Measurements from ENCODE around the gene GLB1L3.
A peak's percentile ranks its signal among the peaks of the same experiment; 100 is the strongest.

GLB1L3 gene

GRCh38 chr11:134275534-134276395 is at the start of gene GLB1L3:
TSS of gene GLB1L3 (plus strand) at chr11:134276379. CDS start at chr11:134276741, 362 bp downstream.
- DNase-seq, result peak; percentile 71

DNA sequence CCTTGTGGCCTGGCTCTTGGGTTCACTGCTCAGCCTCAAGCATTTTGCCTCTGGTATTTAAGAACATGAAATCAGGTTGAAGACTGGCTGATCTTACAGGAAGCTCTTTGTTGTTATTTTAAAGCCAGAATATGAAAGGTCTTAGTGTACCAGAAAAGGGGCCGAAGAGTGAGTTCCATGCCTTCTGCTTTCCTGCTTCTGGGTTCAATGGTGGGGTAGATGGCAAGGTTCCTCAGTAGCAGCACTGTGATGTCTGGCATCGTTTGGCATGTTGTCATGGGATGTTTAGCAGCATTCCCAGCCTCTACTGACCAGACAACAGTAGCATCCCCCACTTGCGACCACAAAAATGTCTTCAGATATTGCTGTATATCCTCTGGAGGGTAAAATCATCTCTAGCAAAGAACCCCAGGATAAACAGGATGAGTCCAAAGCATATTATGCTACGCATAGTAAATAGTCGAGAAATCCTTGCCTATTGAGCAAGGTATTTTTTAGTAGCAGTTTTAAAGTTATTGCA is 49.3 kb upstream of the GLB1L3 start:
- DNase-seq, result no peak

DNA sequence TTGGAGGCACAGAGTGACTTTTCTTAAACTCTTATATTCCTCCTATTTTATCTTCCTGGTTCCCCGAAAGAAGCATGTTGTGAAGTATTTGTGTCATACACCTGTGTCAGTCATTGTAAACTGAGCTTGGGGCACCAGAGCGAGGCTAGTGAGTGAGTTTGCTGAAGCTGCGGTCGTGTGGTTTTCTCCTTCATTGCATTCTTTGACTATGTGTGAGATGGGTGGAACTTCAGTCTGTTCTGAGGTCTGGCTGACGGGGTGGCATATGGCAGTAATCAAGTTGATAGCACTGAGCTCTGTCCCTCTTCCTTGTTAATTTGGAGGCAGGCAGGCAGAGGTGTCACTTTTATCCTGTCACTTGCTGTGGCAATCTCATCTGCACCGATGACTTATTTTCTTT is 47.6 kb upstream of the GLB1L3 start:
- DNase-seq, result no peak

GRCh38 chr11:134229126-134229790 is 46.9 kb upstream of the GLB1L3 start:
- DNase-seq, result no peak

DNA sequence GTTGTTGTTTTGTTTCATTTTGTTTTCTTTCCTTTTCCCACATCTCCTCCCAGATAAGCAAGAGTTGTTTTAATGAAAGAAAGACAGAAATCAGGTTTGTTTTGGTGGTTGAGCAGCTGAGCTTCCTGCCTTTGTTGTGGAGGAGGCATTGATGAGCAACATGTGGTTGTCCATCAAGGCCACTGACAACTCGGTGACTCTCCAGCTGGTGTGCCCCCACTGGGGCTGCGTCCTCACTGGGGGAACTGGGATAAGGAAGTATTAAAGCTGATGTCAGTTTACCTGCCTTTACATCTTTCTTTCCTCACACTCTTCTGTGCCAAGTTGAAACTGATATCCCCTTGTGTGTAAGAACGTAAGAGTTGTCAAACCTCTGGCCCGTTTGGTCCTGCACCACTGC is 45.8 kb upstream of the GLB1L3 start:
- DNase-seq, result no peak

DNA sequence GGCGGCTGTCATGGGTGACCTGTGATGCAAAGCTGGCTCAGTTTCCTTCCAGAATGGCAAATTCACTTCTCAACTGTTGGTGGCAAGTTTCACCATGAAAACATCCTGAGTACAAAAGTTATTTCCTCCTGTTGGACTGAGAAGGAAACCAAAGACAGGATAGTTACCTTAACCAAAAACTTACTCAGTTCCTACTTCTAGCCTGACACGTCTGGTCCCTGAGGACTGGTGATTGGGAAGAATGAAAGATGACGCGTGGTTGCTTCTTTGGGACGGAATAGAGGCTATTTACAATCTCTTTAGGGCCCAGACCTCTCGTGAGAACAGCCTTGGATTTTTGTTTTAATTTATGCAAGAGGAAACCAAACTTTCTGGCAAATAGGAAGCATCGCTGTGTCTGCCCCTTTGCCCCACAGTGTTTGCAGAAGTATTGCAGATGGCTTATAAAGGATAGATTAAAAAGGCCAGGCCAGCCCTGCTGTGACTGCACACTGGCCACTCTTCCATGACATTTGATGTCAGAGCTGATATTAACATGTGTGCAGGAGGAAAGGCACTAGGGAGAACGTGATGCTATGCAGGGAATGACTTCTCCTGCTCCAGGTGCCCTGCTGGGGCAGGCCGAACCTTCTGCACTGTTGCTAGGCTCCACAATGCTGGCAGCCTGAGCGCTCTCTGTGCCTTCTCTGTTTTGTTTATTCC is 44.1 kb upstream of the GLB1L3 start:
- DNase-seq, result no peak

- DNase-seq, result no peak
Measured at GRCh38 chr11:134233729-134234179, 42.4 kb upstream of the GLB1L3 start.

DNA sequence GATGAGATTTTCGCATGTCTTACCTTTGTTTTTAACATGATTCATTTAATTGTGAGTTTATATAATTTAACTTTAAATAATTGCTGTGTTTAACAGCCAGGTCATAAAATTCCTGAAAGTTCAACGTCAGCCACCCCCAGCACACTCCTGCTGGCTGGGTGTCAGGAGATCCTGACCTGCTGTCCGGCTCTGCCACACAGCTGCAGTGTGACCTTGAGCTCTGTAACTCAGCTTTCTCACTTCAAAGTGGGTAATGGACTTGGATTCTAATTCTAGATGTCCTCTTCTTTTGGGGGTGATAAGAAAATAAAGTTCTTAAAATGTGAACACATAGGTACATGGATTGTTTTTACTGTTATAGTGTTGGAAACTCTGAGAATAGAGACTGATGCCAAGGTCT is 40.8 kb upstream of the GLB1L3 start:
- no peak for DNase-seq

DNA sequence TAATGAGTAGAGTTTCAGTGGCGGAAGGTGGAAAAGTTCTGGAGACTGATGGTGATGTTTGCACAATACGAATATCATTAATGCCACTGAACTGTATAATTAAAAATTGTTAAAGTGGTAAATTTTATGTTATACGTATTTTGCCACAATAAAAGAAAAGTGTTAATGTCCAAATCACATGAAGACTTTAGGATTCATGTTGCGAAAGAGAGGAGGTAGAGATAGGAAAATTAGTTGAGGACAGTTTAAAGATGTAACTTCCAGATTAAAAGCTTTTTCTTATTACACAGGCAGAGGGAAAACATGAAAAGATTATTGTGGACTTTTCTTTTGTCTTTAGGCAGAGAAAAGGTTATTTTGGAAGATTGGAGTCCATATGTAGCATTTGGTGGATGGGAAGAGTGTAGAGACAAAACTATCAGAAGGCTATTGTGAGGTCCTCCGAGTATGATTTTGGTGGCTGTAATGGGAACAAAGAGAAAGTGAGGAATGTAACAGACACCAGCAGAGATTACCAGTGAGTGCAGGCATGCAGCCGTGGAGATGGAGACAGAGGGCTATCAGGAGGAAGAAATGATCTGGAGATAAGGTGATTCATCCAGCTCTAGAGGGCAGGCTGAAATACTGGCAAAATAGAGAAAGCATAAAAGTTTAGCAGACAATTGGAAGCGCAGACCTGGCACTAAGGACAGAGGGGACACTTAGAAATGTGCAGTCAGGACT is 39.2 kb upstream of the GLB1L3 start:
- DNase-seq, result no peak

DNA sequence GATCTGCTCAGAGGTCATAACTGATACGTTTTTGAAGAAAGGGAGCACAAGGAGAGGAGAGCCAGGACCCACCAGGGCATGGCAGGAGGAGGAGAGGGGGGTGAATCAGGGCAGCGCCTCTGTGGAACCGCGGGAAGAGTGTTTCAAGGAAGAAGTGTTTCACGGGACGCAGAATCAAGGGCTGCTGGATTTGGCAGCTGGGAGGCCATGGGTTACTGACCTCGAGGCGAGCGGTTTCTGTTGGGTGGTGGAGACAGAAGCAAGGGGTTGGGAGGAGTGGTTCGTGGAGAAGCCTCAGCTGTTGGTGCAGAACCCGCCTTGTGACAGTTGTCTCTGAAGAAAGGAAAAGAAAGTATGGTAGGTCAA is 38.6 kb upstream of the GLB1L3 start:
- DNase-seq, result no peak

GRCh38 chr11:134238956-134239355 is 37.2 kb upstream of the GLB1L3 start:
- no peak for DNase-seq

- DNase-seq, result no peak
Measured at GRCh38 chr11:134240592-134240991, 35.6 kb upstream of the GLB1L3 start.

GRCh38 chr11:134242376-134242775 is 33.8 kb upstream of the GLB1L3 start:
- no peak for DNase-seq

GRCh38 chr11:134243913-134244312 is 32.3 kb upstream of the GLB1L3 start:
- DNase-seq, result no peak

- no peak for DNase-seq
Measured at GRCh38 chr11:134244593-134244992, 31.6 kb upstream of the GLB1L3 start.

GRCh38 chr11:134245434-134245833 is 30.7 kb upstream of the GLB1L3 start:
- DNase-seq, result no peak

GRCh38 chr11:134246100-134246499 is 30.1 kb upstream of the GLB1L3 start:
- no peak for DNase-seq

DNA sequence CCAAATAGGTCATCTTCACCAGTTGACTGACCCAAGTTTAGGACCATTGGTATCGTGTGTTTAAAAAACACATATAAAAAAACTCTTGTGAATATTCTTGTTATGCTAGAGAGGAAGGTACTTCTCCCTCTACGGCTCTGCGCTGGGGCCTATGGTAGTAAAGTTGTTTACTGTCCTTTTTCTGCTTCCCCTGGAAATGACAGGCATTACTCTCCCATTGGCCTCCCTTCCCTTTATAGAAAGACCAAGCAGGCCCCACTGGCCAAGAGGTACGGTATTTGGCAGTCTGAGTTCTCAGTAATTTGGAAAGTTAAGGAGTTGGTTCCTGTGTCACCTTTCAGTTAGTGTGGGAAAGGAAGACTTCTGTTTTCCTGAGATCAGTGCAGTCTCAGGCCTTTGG is 29.5 kb upstream of the GLB1L3 start:
- no peak for DNase-seq

- no peak for DNase-seq
Measured at GRCh38 chr11:134248910-134249480, 27.2 kb upstream of the GLB1L3 start.

GRCh38 chr11:134250246-134250645 is 25.9 kb upstream of the GLB1L3 start:
- no peak for DNase-seq

DNA sequence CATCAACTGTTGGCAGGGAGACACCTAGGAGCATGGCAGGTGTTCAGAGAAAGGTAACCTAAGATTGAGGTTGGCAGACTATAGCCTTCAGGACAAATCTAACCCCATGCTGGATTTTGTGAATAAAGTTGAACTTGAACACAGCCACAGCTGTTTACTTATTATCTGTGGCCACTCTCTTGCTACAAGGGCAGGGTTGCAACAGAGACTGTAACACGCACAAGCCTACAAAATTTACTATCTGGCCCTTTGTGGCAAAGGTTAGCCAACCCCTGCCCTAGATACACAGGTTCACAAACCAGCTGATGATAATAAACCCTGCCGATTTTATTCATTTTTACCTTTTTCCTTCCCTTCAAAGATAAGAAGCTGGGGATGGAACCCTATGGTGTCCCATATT is 25.5 kb upstream of the GLB1L3 start:
- DNase-seq, result no peak
